GM04504 (cell line): ENCODE data around the gene XG.
"Not testable (repeated sequence)": the region's sequence is repeated elsewhere in the genome, so short reads cannot be mapped to it uniquely, and the experiment has no call there.

Experiments used
- DNase-seq: peaks from one replicate; pipeline ENCODE4 v3.0.0-alpha.2; 2012; ENCODE audit warnings: low read depth

Gene XG

GRCh38 chrX:2780472-2781225 is 28.8 kb downstream of the XG start:
- not testable (repeated sequence) for DNase-seq

DNA sequence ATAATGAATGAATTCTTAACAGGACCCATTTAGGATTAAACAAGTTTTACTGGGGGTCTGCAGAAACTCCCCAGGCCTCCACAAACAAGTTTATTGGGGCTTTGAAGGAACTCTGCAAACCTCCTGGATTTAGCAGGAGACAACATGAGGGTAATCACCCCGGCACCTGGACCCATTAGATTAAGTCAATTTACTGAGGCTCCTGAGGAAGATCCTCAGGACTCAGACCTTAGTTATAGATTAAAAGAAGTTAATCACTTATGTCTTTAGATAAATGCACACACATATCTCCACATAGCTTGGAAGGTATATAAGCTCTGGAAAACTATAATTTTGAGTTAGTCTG is 29.4 kb downstream of the XG start:
- no peak for DNase-seq

DNA sequence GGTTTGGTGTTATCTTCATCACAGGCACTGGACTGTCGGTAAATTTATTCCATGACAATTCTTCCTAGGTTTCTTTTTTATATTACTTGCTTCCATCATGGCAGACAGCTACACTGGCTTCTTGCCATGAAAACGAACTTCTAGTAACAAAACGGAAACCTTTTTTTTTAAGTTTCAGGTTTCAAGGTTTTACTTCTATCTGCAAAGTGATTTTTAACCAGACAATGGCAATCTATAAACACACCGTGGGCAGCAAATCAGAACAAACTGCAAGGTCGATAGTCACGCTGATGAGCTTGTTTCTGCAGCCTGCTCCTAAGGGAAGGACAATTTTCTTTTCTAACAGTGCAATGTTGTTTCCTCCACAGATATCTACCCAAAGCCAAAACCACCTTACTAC is 29.9 kb downstream of the XG start:
- DNase-seq, result no peak

GRCh38 chrX:2782171-2782570 is 30.3 kb downstream of the XG start:
- no peak for DNase-seq

- no peak for DNase-seq
Measured at GRCh38 chrX:2782778-2783177, 30.9 kb downstream of the XG start.

GRCh38 chrX:2784026-2784425 is 32.2 kb downstream of the XG start:
- DNase-seq, result no peak

DNA sequence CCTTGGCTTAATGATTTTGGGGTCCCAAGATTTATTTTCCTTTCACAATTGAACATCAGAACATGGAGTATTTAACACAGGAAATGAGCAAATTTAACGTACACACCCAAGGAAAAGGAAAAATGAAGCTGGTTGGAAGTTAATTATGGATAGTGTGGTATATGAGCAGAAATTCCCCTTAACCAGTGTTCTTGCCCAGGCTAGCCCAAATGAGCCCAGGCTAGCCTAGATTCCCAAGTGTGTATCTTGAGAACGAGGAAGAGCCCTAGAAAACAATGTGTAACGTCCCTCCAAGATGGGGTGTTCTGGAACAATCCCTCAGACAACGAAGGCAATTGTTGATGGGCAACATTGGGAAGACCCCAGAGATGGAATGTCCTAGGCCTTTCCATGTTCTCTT is 33.7 kb downstream of the XG start:
- DNase-seq, result no peak

DNA sequence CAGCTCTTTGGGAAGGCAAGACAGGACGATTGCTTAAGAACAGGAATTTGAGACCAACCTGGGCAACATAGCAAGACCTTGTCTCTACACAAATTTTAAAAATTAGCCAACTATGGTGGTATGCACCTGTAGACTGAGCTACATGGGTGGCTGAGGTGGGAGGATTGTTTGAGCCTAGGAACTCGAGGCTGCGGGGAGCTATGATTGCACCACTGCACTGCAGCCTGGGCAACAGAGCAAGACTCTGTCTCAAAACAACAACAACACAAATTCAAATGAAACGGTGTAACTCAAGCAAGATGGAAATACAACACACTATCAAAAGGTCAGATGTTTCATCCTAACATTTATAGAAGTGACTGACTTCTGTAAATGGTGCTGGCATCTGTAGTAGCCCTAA is 37.1 kb downstream of the XG start:
- no peak for DNase-seq

DNA sequence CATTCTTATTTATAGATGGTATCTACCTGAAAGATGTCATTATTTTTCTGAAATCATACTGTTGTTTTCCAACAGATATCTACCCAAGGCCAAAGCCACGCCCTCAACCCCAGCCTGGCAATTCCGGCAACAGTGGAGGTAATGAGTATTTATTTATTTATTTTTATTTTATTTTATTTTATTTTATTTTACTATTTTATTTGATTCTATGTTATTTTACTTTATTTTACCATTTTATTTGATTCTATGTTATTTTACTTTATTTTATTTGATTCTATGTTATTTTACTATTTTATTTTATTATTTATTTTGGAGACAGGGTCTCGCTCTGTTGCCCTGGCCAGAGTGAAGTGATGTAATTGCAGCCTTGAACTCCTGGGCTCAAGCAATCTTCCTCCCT is 37.7 kb downstream of the XG start:
- no peak for DNase-seq

- no peak for DNase-seq
Measured at GRCh38 chrX:2793752-2794151, 41.9 kb downstream of the XG start.

GRCh38 chrX:2794336-2794735 is 42.5 kb downstream of the XG start:
- no peak for DNase-seq

GRCh38 chrX:2796808-2797207 is 45.0 kb downstream of the XG start:
- not testable (repeated sequence) for DNase-seq

DNA sequence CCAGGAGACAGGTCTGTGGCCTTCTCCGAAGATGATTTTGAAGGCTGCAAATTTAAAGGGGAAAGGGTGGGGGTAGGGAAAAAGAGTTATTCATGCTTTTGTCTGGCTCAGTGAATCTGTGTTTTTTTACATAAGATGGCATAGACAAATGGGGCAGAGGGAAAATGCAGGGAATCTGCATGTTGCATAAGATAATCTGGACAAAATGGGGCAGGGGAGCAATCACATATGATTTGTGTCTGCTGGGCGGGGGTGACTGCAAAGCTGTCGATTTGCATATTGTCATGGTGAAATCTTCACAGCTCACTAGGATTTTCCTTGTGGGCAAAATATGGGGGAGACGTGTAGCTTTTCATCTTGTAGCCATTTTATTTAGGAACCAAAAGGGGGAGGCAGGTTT is 47.5 kb downstream of the XG start:
- DNase-seq, result no peak

DNA sequence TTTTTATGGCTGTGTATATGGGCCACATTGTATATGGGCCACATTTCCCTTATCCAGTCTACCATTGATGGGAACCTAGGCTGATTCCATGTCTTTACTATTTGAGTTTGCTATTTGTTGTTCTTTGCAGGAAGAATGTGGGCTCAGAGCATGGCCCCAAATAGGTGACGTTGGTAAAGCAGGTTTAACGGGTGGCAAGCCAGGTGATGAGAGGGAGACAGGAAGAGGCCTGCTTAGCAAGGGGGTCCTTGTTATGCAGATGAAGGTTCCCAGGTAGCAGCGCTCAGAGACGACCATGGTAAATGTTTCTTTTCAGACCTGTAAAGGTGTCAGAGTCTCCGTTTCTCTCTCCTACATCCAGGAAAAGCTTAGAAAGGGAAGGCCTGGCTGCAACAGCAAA is 48.1 kb downstream of the XG start:
- DNase-seq, result not testable (repeated sequence)

DNA sequence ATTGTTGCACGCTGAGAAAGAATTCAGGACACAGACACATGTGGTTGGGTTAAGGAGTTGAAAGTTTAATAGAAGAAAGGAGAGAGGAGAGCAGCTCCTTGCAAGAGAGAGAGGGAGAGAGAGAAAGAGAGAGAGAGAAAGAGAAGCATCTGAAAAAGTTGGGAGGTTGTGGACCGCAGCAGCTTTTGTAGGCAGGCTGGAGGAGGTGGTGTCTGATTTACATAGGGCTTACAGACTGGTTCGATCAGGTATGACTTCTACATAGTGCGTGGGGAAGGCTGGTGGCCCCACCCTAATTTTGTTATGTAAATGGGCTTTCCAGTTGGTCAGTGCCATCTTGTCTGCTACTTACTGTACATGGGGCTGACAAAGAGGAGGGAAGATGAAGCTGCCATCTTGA is 49.4 kb downstream of the XG start:
- DNase-seq, result no peak

DNA sequence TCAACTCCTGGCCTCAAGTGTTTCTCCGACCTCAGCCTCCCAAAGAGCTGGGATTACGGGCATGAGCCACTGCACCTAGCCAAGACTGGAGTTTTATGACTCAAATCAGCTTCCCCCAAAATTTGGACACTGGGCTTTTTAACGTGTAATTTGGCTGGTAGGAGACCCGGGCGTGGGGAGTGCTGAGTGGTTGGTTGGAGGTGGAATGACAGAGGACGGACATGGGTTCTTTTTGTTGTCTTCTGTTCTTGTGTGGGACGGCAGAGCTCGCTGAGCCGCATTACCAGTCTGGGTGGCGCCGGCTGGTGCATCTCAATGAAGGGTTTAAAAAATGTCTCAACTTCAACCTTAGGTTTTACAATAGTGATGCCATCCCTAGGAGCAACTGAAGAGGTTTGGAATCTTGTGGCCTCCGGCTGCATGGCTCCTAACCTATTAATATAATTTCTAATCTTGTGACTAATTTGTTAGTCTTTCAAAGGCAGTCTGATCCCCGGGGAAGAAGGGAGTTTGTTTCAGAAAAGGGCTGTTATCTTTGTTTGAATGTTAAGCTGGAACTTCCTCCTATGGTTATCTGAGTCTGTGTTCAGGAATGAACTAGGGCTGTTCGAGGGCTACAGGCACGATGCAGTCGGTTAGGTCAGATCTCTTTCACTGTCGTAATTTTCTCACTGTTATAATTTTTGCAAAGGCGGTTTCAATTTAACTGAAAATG is 50.7 kb downstream of the XG start:
- not testable (repeated sequence) for DNase-seq

- DNase-seq, result not testable (repeated sequence)
Measured at GRCh38 chrX:2803486-2803885, 51.6 kb downstream of the XG start.

DNA sequence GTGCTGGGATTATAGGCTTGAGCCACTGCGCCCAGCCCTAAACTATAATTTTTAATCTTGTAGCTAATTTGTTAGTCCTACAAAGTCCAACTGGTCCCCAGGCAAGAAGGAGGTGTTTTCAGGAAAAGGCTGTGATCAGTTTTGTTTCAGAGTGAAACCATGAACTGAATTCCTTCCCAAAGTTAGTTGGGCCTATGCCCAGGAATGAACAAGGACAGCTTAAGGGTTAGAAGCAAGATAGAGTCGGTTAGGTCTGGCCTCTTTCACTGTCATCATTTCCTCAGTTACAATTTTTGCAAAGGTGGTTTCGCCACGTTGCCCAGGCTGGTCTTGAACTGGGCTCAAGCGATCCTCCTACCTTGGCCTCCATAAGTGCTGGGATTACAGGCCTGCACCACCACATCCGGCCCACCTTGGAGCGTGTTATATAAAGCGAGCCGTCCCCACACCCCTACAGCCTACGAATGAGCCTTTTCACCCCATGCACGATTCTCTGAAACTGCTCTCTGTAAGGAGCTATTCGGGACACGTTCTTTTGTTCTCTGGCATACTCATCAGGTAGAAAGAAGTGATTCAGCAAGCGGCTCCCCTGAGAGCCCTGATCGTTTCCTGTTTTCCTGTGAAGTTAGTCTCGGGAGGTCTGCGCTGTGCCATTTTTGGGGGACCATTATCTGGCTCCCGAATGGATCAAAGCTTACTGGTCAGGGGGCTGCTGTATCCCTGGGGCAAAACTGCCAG is 52.4 kb downstream of the XG start:
- DNase-seq, result not testable (repeated sequence)

- peak; percentile 24 for DNase-seq
Measured at GRCh38 chrX:2804858-2805257, 53.0 kb downstream of the XG start.

GRCh38 chrX:2811271-2811670 is 59.4 kb downstream of the XG start:
- DNase-seq, result no peak

- DNase-seq, result not testable (repeated sequence)
Measured at GRCh38 chrX:2812161-2812907, 60.5 kb downstream of the XG start.

GRCh38 chrX:2817036-2817435 is 65.2 kb downstream of the XG start:
- DNase-seq, result no peak
